Measurements from ENCODE around the gene WRAP73. TPM values are rescaled to one million over a fixed set of nuclear protein-coding genes. Genes with fewer than 3 reads are reported as not detected.

WRAP73 gene
- total RNA-seq, 6 experiments from 2014 or later = 5.6 to 9.1 (median 7.1) TPM

- H3K36me3 ChIP-seq = no peaks in the 10 kb centered on the region
- no peak for ATAC-seq
- intact Hi-C loops (cut with DNase I) = no loop called here
- no peaks in the 10 kb centered on the region for H3K27me3 ChIP-seq
- H3K27ac ChIP-seq = no peak overlapping the region
- H3K9me3 ChIP-seq = no peaks in the 10 kb centered on the region
- H3K4me3 ChIP-seq = no peak overlapping the region
- peak; percentile 22 to 53 (median 50) for DNase-seq
- H3K4me1 ChIP-seq = peaks cover 0 to 5% (median 2%) of the 10 kb centered on the region in 4 donors
- 89% methylated on average over 5 of the region's 15 CpGs for WGBS (ENCODE audit: insufficient coverage, low coverage, low lambda C conversion rate, missing lambda C conversion rate)
- TF ChIP-seq CTCF (IDR thresholded peaks at IDR 0.05) (no peak), POLR2A (IDR thresholded peaks at IDR 0.05) (no peak)
Observed at GRCh38 chr1:3670823-3671265, 20.9 kb upstream of the WRAP73 start.

GRCh38 chr1:3669971-3670431, 20.1 kb upstream of the WRAP73 start:
- ATAC-seq = no peak
- Histone ChIP-seq H3K4me3 (no peak overlapping the region), H3K27me3 (no peaks in the 10 kb centered on the region), H3K27ac (no peak overlapping the region), H3K9me3 (no peaks in the 10 kb centered on the region), H3K36me3 (no peaks in the 10 kb centered on the region), H3K4me1 (peaks cover 0 to 5% (median 2%) of the 10 kb centered on the region in 4 donors)
- no CpG with 5 or more reads among the region's 9 CpGs for WGBS (ENCODE audit: insufficient coverage, low coverage, low lambda C conversion rate, missing lambda C conversion rate)
- TF ChIP-seq CTCF (IDR thresholded peaks at IDR 0.05) (no peak), POLR2A (IDR thresholded peaks at IDR 0.05) (no peak)
- intact Hi-C loops (cut with DNase I) = no loop called here
- peak in 2 of 3 donors; percentile 10 to 50 for DNase-seq

- ATAC-seq = no peak
- DNase-seq = peak in 2 of 3 donors; percentile 20 to 53
Observed at GRCh38 chr1:3669421-3669821, 19.5 kb upstream of the WRAP73 start.

GRCh38 chr1:3668585-3669300, 18.8 kb upstream of the WRAP73 start:
- no peak overlapping the region for H3K27ac ChIP-seq
- intact Hi-C loops (cut with DNase I) = no loop called here
- TF ChIP-seq CTCF (IDR thresholded peaks at IDR 0.05) (no peak), POLR2A (IDR thresholded peaks at IDR 0.05) (no peak)
- no peak overlapping the region for H3K4me3 ChIP-seq
- DNase-seq (peak; percentile 93 to 96 (median 94)), ATAC-seq (peak; percentile 91 to 97 (median 96))
- no peaks in the 10 kb centered on the region for H3K27me3 ChIP-seq
- H3K36me3 ChIP-seq = no peaks in the 10 kb centered on the region
- H3K9me3 ChIP-seq = no peaks in the 10 kb centered on the region
- WGBS (ENCODE audit: insufficient coverage, low coverage, low lambda C conversion rate, missing lambda C conversion rate) = 28% methylated on average over 4 of the region's 30 CpGs
- H3K4me1 ChIP-seq = peaks cover 0 to 5% (median 2%) of the 10 kb centered on the region in 4 donors

More at GRCh38 chr1:3669421-3669821, 19.5 kb upstream of the WRAP73 start:
- Histone ChIP-seq H3K36me3 (no peaks in the 10 kb centered on the region), H3K9me3 (no peaks in the 10 kb centered on the region), H3K27ac (no peak overlapping the region), H3K4me1 (peaks cover 0 to 5% (median 2%) of the 10 kb centered on the region in 4 donors), H3K4me3 (no peak overlapping the region), H3K27me3 (no peaks in the 10 kb centered on the region)
- WGBS (ENCODE audit: insufficient coverage, low coverage, low lambda C conversion rate, missing lambda C conversion rate) = no CpG with 5 or more reads among the region's 14 CpGs
- TF ChIP-seq CTCF (IDR thresholded peaks at IDR 0.05) = no peak
- TF ChIP-seq POLR2A (IDR thresholded peaks at IDR 0.05) = no peak
- intact Hi-C loops (cut with DNase I) = no loop called here

Measured in right lobe of liver (tissue), 6 donors.